ENCODE results near the gene NDUFC1.
A peak's percentile ranks its signal among the peaks of the same experiment; 100 is the strongest.
"Not testable (repeated sequence)": the region's sequence is repeated elsewhere in the genome, so short reads cannot be mapped to it uniquely, and the experiment has no call there.

Gene NDUFC1

GRCh38 chr4:139324620-139325019, 22.3 kb upstream of the NDUFC1 start:
- no peak for DNase-seq (ENCODE audit: low read depth)
- H3K4me3 ChIP-seq (ENCODE audit: low read depth, low read length), result no peak overlapping the region
- TF ChIP-seq CTCF (IDR thresholded peaks at IDR 0.05; ENCODE audit: low read depth, low read length, missing control alignments), result no peak

GRCh38 chr4:139322541-139322940, 20.3 kb upstream of the NDUFC1 start:
- H3K4me3 ChIP-seq (ENCODE audit: low read depth, low read length); DNase-seq (ENCODE audit: low read depth): not testable (repeated sequence)

- not testable (repeated sequence) for DNase-seq (ENCODE audit: low read depth); H3K4me3 ChIP-seq (ENCODE audit: low read depth, low read length)
Measured at GRCh38 chr4:139322070-139322469, 19.8 kb upstream of the NDUFC1 start.

GRCh38 chr4:139319571-139319970, 17.3 kb upstream of the NDUFC1 start:
- TF ChIP-seq CTCF (IDR thresholded peaks at IDR 0.05; ENCODE audit: low read depth, low read length, missing control alignments), result no peak
- DNase-seq (ENCODE audit: low read depth), result no peak
- no peak overlapping the region for H3K4me3 ChIP-seq (ENCODE audit: low read depth, low read length)

- H3K4me3 ChIP-seq (ENCODE audit: low read depth, low read length), result no peak overlapping the region
- DNase-seq (ENCODE audit: low read depth), result no peak
- TF ChIP-seq CTCF (IDR thresholded peaks at IDR 0.05; ENCODE audit: low read depth, low read length, missing control alignments), result no peak
Measured at GRCh38 chr4:139317635-139318034, 15.4 kb upstream of the NDUFC1 start.

GRCh38 chr4:139316733-139317132, 14.5 kb upstream of the NDUFC1 start:
- H3K4me3 ChIP-seq (ENCODE audit: low read depth, low read length), result no peak overlapping the region
- DNase-seq (ENCODE audit: low read depth), result no peak

GRCh38 chr4:139315221-139315675, 13.0 kb upstream of the NDUFC1 start:
- DNase-seq (ENCODE audit: low read depth), result no peak
- peak overlapping the region; percentile 35 for H3K4me3 ChIP-seq (ENCODE audit: low read depth, low read length)
- TF ChIP-seq CTCF (IDR thresholded peaks at IDR 0.05; ENCODE audit: low read depth, low read length, missing control alignments), result no peak

More at GRCh38 chr4:139316733-139317132, 14.5 kb upstream of the NDUFC1 start:
- no peak for TF ChIP-seq CTCF (IDR thresholded peaks at IDR 0.05; ENCODE audit: low read depth, low read length, missing control alignments)

GRCh38 chr4:139314047-139314800, 11.9 kb upstream of the NDUFC1 start:
- DNase-seq (ENCODE audit: low read depth), result no peak
- TF ChIP-seq CTCF (IDR thresholded peaks at IDR 0.05; ENCODE audit: low read depth, low read length, missing control alignments), result no peak
- no peak overlapping the region for H3K4me3 ChIP-seq (ENCODE audit: low read depth, low read length)

- H3K4me3 ChIP-seq (ENCODE audit: low read depth, low read length); DNase-seq (ENCODE audit: low read depth): not testable (repeated sequence)
Measured at GRCh38 chr4:139313414-139313813, 11.1 kb upstream of the NDUFC1 start.

Measured in GM12864 (cell line).